DND-41 (cell line): Measurements from ENCODE around the gene GPHN.

Experiments
- ATAC-seq: fragments of 200-7000 bp; cut with Tn5 transposase; 3 replicates; pipeline ENCODE4 v1.9.1; 2021; ENCODE audit warnings: low read depth; ENCODE audit not compliant: insufficient read depth
- DNase-seq: peaks from one replicate; pipeline ENCODE4 v3.0.0-alpha.2; 2020
- H2AFZ ChIP-seq: 2 replicates; pipeline ENCODE4 v1.6.0; 2012; ENCODE audit warnings: low read depth, low read length
- H3K27ac ChIP-seq: 2 replicates; pipeline ENCODE4 v1.5.1; 2012; ENCODE audit warnings: low read length, inconsistent platforms
- H3K27me3 ChIP-seq: fragments of 200-600 bp; sonication (generic); 2 replicates; pipeline ENCODE4 v1.6.0; 2012; ENCODE audit warnings: low read length, mild to moderate bottlenecking, inconsistent platforms; ENCODE audit not compliant: insufficient read depth, poor library complexity
- H3K36me3 ChIP-seq: 2 replicates; pipeline ENCODE4 v1.5.1; 2012; ENCODE audit warnings: low read length, inconsistent platforms; ENCODE audit not compliant: insufficient read depth
- H3K4me1 ChIP-seq: 2 replicates; pipeline ENCODE4 v1.5.1; 2012; ENCODE audit warnings: mild to moderate bottlenecking, low read length; ENCODE audit not compliant: insufficient read depth
- H3K4me2 ChIP-seq: 2 replicates; pipeline ENCODE4 v1.6.0; 2012; ENCODE audit warnings: mild to moderate bottlenecking, moderate library complexity, low read length, inconsistent platforms; ENCODE audit not compliant: insufficient read depth
- H3K4me3 ChIP-seq, 2 experiments: fragments of 200-600 bp in 1 of 2; shearing (Covaris generic) in 1 of 2; 2 replicates each; pipeline ENCODE4 v1.5.1; 2012 to 2016; ENCODE audit warnings: inconsistent platforms in 2 of 2, low read length in 2 of 2, mild to moderate bottlenecking in 2 of 2, low read depth in 1 of 2, moderate library complexity in 1 of 2
- H3K79me2 ChIP-seq: 2 replicates; pipeline ENCODE4 v1.6.0; 2012; ENCODE audit warnings: low read length, inconsistent platforms; ENCODE audit not compliant: insufficient read depth
- H3K9ac ChIP-seq: 2 replicates; pipeline ENCODE4 v1.6.0; 2012; ENCODE audit warnings: low read depth, mild to moderate bottlenecking, inconsistent platforms, low read length, moderate library complexity
- H3K9me3 ChIP-seq: 2 replicates; pipeline ENCODE4 v1.5.1; 2012; ENCODE audit warnings: low read length, moderate library complexity, mild to moderate bottlenecking, inconsistent platforms; ENCODE audit not compliant: insufficient read depth, severe bottlenecking
- H4K20me1 ChIP-seq: 2 replicates; pipeline ENCODE4 v1.6.0; 2012; ENCODE audit warnings: low read length; ENCODE audit not compliant: insufficient read depth
- EZH2 ChIP-seq: IDR thresholded peaks from 3 replicates; pipeline ENCODE4 v1.6.1; 2012; ENCODE audit warnings: borderline replicate concordance, low read depth, mild to moderate bottlenecking, moderate library complexity, low read length, inconsistent platforms; ENCODE audit not compliant: severe bottlenecking
- TF ChIP-seq, protein P1 (sequence below): IDR thresholded peaks from 2 replicates; pipeline ENCODE4 v1.5.1; 2012; ENCODE audit warnings: borderline replicate concordance, low read length, moderate library complexity, mild to moderate bottlenecking; ENCODE audit not compliant: poor library complexity, severe bottlenecking; ENCODE audit errors: extremely low read depth

GPHN gene

GRCh38 chr14:66746316-66747006, 238.5 kb downstream of the GPHN start:
- Histone ChIP-seq H3K4me3 (no peak overlapping the region), H3K27ac (no peak overlapping the region), H4K20me1 (no peaks in the 10 kb centered on the region), H3K9me3 (no peaks in the 10 kb centered on the region), H3K9ac (no peak overlapping the region), H3K4me2 (no peak overlapping the region), H3K4me1 (no peaks in the 10 kb centered on the region), H3K36me3 (no peaks in the 10 kb centered on the region), H3K79me2 (no peaks in the 10 kb centered on the region), H3K27me3 (no peaks in the 10 kb centered on the region), H2AFZ (no peak overlapping the region)
- ATAC-seq (peak; percentile 42; the same call in 2 of the 3 replicates), DNase-seq (no peak)
- TF ChIP-seq, protein P1, sequence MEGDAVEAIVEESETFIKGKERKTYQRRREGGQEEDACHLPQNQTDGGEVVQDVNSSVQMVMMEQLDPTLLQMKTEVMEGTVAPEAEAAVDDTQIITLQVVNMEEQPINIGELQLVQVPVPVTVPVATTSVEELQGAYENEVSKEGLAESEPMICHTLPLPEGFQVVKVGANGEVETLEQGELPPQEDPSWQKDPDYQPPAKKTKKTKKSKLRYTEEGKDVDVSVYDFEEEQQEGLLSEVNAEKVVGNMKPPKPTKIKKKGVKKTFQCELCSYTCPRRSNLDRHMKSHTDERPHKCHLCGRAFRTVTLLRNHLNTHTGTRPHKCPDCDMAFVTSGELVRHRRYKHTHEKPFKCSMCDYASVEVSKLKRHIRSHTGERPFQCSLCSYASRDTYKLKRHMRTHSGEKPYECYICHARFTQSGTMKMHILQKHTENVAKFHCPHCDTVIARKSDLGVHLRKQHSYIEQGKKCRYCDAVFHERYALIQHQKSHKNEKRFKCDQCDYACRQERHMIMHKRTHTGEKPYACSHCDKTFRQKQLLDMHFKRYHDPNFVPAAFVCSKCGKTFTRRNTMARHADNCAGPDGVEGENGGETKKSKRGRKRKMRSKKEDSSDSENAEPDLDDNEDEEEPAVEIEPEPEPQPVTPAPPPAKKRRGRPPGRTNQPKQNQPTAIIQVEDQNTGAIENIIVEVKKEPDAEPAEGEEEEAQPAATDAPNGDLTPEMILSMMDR, result peak; percentile 50
- TF ChIP-seq EZH2, result no peak

- no peak for DNase-seq
- Histone ChIP-seq H3K27me3 (no peaks in the 10 kb centered on the region), H3K36me3 (no peaks in the 10 kb centered on the region), H3K4me3 (no peak overlapping the region), H3K9me3 (no peaks in the 10 kb centered on the region), H2AFZ (no peak overlapping the region), H3K27ac (no peak overlapping the region), H4K20me1 (no peaks in the 10 kb centered on the region), H3K9ac (no peak overlapping the region), H3K4me1 (no peaks in the 10 kb centered on the region), H3K4me2 (no peak overlapping the region), H3K79me2 (no peaks in the 10 kb centered on the region)
- TF ChIP-seq, protein P1, result no peak
- TF ChIP-seq EZH2, result no peak
- no peak for ATAC-seq
Observed at GRCh38 chr14:66752109-66752508, 244.2 kb downstream of the GPHN start.

DNA sequence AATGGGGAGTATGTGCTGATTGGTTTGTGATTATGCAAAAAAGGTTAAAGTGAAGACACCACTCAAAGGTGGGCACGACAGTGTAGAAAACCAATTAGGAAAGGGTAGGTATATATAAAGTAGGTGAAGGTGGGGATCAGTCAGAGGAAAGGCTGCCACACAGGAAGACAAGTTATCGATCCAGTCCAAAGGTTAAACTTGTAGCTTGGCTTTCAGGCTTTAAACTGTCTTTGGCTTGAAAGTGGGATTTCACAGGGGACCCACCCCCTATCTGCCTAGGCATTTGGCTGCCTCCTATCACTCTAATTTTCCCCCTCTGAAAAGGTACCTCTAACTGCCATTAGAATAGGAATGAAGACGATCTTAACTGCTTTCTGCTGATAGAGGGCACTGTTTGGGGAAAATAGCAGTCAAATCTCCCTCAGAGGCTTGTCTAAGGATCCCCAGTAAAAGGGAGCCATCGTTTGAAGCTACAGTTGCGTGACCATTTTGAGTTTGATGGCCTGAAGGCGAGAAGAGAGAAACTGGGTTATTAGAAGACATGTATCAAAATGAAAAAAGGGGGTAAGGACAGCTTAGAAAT, 250.2 kb downstream of the GPHN start:
- ATAC-seq, result no peak
- Histone ChIP-seq H3K9me3 (no peaks in the 10 kb centered on the region), H3K4me2 (no peak overlapping the region), H3K36me3 (no peaks in the 10 kb centered on the region), H3K27ac (no peak overlapping the region), H4K20me1 (no peaks in the 10 kb centered on the region), H2AFZ (no peak overlapping the region), H3K4me1 (no peaks in the 10 kb centered on the region), H3K27me3 (no peaks in the 10 kb centered on the region), H3K9ac (no peak overlapping the region), H3K79me2 (no peaks in the 10 kb centered on the region), H3K4me3 (no peak overlapping the region)
- TF ChIP-seq, protein P1, result no peak
- TF ChIP-seq EZH2, result no peak
- no peak for DNase-seq
